ENCODE data around the gene C1QTNF8.

The C1QTNF8 gene

DNA sequence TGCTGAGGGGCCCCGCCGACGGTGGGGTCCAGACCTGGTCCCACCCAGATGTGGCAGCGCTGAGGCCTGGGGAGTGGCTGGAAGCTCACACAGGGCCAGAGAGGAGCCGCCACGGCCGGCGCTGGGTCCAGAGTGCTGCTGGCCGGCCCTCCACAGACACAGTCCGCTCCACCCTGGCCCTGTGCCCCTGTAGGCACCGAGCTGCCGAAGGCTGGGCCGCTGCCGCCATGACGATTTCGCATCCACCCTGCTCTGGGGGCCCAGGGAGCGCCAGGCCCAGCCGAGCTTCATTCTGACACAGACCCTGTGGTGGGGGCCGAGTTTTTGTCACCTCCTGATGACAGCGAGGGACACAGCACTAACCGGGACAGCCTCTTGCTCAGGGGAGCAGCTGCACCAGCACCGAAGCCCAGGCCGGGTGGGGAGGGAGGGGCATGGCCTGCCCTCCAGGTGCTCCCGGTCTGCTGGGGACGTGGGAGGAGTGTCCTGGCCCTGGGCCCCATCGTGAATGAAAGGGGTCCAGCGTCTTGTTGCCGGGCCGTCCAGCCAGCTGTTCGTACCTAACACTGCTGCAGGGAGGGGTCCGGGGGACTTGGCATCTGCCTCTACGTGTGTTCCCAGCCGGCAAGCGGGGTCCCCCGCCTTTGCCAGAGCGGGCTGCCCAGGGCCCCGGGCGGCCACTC, 50.6 kb downstream of the C1QTNF8 start:
- DNase-seq (ENCODE audit: low read depth): no peak

DNA sequence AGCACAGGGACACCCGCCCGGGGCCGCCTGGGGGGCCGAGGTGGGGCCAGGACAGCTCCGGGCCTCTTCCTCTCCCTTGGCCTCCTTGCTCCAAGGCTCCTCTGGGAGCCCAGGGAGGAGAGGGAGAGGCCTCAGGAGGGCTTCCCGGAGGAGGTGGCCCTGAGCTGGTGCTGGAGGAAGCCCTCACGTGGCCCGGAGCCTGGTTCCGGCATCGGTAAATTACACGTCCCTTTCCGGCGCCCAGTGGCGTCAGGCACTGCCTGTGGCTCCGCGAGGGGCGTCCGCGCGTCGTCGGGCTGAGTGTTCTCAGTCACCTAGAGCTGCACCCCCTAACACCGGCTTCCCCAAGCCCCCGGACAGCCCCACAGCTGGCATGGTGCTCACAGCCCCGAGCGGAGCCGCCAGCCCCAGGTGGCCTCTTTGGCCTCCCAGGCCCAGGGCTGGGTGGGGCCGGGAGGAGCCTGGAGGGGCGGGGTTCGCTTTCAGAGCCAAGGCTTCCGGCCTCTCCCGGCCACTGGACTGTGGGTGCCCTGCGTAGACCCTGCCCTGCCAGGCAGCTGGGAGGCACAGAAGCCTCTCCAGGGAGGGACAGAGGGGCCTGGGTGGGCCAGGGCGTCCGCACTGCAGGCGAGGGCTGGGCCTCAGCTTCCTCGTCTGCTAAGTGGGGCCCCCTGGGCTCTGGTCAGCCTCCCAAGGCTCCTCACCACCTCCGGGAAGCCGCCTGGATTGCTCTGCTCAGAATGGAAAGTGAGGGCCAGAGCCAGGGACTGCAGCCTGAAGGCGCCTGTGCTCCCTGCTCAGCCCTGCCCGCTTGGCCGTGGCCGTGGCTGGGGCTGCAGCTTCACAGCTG, 51.4 kb downstream of the C1QTNF8 start:
- DNase-seq (ENCODE audit: low read depth): no peak

DNA sequence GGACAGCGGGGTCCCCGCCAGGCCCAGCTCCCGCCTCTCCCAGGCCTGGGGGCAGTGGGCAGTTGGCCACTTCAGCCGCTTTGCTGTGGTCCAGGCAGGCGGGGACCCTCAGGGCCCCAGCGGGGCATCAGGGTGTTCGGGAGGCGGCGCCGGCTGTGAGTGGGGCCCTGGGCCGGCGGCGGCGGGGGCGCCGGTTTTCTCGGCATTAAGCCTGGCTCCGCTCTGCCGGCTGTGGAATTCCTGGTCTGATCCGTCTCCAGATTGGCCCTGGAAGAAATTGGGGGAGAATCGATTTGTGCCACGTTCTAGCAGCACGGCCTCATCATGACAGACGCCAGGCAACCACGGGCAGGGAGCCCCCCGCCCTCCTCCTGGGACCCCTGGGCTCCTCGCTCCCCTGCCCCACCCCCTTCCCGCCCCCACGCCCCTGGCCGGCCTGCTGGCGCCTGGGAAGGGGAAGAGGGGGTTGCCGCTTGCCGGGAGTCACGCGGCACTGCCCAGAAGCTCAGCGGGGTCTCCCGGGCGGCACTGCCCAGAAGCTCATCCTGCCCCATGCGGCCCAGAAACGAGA, 52.1 kb downstream of the C1QTNF8 start:
- no peak for DNase-seq (ENCODE audit: low read depth)

DNA sequence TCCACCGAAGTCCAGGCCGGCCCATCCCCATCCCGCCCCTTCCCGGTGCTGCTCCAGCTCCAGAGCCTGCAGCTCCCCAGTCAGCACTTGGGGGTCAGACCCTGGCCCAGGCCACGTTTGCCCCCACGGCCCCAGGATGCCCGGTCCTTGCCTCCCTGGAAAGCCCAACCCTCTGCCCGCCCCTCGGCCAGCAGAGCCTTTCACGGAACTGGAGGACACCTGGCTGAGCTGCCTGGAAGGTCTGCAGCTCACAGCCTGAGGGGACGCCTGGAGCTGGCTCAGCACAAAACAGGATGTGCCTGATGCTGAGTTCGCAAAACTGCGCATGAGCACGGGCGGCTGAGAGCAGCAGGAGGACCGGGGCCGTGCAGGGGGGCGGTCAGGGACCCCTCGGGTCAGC, 53.2 kb downstream of the C1QTNF8 start:
- DNase-seq (ENCODE audit: low read depth): no peak

DNA sequence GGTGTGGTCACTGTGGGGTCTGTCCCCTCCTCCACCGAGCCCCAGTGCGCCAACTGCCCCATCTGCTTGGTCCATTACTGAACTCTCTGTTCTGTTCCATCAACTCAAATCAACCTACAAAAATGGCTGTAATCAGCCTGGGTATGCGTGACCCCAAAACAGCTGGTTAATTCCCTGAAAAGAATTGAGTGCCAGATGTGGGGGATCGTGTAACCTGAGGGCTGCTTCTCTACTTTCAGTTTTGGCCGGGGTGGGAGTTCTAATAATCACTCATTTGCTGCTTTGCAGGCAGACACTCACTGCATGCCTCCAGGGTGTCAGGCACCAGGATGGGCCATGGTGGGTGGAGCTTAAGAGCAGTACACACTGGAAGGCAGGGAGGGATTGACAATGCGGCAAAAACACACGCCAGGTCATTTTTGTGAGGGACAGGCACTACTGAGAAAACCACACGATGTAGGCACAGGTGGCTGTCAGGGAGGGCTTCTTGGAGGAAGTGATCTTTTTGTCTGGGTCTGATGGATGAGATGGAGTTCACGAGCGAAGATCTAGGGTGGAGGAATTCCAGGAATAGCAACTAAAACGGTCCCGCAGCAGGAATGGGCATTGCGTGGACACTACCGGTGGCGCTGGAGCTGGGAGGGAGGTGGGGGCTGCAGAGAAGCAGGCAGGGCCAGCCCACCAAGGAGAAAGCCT, 53.8 kb downstream of the C1QTNF8 start:
- no peak for DNase-seq (ENCODE audit: low read depth)

DNA sequence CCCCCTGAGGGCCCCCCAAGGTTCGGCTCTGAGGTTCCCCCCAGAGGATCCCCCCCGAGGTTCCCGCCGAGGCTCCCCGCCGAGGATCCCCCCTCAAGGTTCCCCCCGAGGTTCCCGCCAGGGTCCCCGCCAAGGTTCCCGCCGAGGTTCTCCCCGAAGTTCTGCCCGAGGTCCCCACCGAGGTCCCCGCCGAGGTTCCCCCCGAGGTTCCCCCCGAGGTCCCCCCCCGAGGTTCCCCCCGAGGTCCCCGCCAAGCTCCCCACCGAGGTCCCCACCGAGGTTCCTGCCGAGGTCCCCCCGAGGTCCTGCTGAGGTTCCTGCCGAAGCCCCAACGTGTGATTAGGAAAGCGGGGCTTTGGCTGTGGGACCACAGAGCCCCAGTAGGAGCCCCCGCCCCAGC, 55.7 kb downstream of the C1QTNF8 start:
- DNase-seq (ENCODE audit: low read depth): no peak

DNA sequence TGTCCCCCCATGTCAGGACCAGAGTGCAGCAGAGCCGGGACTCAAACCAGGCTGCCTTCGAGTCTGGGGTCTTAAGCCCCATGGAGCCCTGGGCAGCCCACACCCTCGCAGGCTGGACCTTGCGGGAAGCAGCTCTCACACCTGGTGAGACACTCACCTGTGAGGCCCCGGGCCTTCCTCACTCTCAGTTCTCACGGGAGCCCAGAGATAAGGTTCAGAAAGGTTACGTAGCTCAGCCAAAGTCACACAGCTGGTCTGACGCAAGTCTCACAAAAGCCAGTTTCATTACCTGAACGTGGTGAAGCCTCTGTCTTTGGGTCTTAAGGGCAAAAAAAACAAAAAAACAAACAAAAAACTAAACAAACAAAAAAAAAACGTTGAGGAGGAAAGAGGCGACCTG, 56.3 kb downstream of the C1QTNF8 start:
- DNase-seq (ENCODE audit: low read depth): no peak

DNA sequence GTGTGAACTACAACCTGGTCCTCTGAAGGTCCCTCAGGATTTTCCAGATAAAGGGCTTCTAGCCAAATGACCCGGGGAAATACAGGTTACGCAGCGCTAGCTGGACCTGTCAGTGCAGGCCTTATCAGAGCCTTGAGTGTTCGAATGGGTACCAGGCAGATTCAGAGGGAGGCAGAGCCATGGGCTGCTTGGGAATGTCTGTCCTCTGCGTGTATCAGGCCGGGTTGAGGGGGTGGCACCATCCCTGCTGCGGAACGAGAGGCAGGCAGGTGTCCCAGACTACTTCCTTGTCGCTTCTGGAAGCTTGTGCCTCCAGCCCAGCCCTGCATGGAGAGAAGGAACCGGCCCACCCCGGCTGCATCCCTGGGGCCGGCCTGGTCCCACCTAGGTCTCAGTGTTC, 57.1 kb downstream of the C1QTNF8 start:
- DNase-seq (ENCODE audit: low read depth): no peak
